Cerebellar cortex (tissue), 1 donor: ENCODE results near the gene ADGRA1.
"Not testable (repeated sequence)": the region's sequence is repeated elsewhere in the genome, so short reads cannot be mapped to it uniquely, and the experiment has no call there.

Experiments used
- DNase-seq: peaks from one replicate; pipeline ENCODE4 v3.0.0-alpha.2; 2015; ENCODE audit warnings: low spot score

ADGRA1 gene

DNA sequence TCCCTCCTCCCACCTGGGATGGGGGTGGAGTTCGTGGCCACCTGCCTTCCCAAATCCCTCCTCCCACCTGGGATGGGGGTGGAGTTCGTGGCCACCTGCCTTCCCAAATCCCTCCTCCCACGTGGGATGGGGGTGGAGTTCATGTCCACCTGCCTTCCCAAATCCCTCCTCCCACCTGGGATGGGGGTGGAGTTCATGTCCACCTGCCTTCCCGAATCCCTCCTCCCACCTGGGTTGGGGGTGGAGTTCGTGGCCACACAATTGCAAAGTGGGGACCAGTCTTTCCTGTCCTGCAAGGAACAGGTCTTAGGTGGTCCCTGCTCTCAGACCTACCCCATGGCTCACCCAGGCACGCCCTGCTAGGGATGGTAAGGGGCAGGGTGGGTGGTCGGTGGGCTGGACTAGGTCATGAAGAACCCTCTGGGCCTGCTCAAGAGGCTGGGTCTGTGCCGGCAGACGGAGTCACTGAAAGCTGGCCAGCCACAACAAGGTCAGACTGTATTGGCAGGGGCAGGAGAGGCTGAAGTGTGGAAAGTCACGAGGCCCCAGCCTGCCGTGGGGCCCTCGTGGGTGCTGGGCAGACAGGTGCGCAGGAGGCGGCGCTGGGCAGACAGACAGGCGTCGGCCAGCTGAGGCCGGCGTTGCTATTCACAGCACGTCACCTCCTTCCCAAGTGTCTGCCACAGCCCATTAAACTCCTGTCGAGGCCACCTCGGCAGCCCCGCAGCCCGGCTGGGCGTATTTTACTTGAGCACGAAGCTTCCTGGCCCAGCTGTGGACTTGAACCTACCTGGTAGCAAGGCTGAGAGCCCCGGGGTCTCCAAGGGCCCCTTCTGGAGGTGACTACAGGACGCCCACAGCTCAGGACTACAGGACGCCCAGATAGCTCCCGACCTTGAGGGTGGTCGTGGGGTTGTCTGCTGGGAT, 76.4 kb downstream of the ADGRA1 start:
- DNase-seq = no peak

DNA sequence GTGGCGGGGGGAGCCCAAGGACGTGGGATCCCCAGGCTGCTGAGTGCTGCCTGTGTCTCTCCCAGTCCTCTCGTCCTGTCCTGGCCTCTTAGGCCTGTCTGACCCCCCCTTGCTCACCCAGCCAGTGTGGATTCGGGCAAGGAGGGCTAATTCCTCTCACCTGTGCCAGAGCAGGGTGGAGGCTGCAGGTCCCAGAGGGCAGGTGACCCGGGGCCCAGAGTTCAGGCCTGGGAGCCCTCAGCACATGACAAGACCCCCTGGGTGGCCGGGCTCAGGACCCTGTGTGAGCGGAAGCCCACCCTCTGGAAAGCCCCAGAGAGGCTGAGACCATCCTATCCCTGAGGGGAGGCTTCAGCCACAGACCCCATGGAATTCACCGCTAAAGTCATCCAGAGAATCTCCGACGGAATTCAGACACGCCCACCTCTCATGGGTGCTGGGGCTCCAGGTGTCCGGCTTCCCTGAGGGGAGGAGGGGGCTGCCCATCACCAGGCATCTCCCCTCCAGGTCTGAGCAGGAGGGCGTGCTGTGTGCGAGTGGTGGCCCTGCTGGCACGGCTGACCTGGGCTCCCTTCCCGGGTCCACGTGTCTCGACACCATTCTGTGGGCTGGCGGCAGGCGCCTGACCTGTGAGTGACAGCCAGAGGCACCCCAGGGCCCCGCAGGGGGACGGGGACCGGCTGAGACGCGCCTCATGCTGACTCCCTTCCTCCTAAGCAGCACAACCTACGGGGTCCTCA, 77.3 kb downstream of the ADGRA1 start:
- DNase-seq = no peak

DNA sequence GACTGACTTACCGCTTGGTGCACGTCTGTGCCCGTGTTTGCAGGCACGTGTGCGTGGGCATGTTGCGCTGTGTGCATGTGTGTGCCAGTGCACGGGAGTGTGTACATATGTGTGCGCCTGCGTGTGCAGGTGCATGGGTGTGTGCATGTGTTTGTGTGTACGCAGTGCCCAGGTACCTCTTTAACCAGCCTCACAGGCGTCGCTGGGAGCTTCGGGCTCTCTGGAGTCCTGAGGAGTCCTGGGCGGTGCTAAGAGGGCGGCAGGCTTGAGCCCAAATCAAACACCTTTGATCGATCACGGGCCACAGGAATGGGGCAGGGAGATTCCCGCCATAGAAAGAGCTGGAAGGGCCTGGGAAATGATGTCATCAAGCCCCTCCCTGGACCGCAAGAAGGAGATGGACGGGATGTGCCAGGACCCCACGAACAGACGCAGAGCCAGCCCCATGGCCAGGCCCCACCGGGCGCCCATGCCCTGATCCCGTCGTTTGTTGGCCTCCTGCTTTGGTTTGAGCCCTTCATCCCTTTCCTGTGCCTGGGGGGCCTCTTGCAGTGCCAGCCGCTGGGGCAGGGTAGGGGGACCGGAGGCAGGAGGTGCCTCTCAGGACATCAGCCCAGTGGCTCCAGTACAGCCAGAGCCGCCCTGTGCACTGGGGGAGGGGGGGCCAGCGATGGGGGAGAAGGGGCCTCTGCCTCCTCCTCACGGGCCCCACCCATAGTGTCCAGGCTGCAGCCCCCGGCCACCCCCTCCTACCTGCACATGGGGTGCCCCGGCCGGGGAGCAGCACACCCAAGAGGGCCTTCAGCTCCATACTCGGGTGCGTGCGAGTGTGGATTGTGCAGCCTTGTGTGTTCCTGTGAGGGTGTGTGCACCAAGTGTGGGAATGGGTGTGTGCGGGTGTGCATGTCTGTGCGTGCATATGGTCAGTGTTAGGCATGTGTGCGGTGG, 78.1 kb downstream of the ADGRA1 start:
- DNase-seq = no peak

DNA sequence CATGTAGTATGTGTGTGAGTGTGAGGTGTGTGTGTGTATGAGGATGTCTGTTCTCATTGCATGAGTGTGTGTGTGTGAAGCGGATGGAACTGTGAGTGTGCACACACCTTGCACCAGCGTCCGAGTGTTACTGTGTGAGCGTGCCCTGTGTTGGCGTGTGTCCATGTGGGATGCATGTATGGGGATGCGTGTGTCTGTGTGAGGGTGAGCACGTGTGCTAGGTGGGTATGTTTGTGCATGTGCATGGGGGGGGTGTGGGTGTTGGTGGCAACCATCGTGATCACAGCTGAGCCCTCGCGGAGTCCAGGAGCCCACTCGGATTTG, 78.7 kb downstream of the ADGRA1 start:
- no peak for DNase-seq

DNA sequence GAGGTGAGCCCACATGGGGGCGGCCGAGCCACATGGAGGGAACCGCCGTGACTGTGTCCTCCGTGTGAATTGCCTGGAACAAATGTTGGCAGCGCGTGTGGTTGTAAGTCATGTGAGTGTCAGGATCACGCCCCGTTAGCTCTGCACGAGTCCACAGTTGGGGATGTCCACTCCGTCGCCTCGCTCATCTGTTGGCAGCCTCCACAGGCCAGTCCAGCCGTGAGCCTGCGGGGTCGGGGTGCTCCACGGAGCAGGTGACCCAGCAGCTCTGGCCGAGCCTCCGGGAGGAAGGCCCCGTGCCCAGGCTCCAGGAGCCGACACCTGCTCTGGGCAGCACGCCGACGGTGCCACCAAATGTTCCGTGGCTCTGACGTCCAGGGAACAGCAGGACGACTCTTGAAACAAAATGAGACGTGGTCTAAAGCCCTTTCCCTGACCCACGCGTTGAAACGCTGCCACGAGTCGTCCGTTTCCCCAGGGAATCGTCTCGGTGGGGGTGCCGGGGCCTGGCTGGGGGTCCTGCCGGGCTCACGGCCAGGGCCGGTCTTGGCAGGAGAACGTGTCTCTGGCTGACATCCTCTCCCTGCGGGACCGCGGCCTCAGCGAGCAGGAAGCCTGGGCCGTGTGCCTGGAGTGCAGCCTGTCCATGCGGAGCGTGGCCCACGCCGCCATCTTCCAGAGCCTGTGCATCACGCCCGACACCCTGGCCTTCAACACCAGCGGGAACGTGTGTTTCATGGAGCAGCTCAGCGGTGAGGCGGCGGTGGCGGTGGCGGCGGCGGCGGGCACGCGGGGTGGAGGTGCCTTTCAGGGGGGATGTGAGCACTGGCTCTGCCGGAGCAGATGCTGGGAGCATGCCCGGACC, 79.3 kb downstream of the ADGRA1 start:
- DNase-seq = peak; percentile 87

DNA sequence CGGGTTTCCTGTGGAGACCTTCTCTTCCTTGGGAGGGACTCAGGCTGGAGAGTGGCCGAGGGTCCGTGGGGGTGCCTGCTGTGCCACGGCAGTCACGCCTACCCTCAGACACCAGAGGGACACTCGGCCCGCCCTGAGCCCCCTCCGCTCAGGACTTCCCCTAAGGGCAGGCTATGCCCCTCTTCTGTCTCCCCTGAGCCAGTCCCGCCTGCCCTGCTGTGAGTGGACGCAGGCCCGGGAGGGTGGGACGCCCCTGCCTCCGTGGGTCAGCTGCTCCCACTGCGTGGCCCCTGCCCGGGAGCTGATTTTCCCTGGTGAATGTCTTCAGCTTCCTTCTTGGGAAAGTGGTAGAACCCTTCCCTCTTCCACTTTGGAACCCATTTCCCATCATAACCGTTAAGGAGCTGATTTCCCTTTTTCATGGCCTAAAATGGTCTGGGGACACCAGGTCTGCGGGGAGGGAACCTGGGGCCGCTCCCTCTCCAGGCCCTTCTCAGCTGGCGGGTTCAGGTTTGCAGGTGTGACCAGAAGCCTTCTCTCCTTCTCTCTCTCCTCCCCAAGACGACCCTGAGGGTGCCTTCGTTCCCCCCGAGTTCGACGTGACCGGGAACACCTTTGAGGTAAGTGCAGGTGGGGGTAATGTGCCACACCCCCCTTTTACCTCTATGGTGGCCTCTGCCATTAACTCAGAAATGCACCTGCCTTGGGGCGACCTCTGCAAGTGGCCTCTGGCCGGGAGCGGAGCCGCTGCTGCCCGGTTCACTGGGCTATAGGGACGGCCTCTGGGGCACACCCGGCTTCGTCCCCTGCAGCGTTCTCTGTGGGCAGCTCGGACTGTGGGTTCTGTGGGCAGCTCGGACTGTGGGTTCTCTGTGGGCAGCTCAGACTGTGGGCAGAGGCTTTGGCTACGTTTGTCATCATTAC, 80.2 kb downstream of the ADGRA1 start:
- no peak for DNase-seq

DNA sequence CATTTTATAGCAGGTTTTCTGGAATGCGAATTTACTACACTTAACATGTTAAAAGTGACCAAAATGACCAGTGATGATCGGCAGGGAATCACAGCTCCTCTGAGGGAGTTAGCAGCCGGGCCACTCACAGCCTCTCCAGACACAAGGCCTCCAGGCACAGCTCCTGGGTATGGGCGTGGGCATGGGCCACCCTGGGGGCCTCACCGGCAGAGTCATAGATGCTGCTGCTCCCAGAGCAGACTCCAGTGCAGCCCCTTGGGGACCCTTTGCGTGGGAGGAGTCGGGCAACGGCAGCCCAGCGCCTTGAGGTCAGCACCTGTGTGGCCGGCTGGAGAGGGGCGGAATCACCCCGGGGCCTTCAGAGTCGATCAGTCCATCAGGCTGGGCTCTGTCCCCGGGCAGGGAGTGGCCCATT, 80.9 kb downstream of the ADGRA1 start:
- DNase-seq = no peak

DNA sequence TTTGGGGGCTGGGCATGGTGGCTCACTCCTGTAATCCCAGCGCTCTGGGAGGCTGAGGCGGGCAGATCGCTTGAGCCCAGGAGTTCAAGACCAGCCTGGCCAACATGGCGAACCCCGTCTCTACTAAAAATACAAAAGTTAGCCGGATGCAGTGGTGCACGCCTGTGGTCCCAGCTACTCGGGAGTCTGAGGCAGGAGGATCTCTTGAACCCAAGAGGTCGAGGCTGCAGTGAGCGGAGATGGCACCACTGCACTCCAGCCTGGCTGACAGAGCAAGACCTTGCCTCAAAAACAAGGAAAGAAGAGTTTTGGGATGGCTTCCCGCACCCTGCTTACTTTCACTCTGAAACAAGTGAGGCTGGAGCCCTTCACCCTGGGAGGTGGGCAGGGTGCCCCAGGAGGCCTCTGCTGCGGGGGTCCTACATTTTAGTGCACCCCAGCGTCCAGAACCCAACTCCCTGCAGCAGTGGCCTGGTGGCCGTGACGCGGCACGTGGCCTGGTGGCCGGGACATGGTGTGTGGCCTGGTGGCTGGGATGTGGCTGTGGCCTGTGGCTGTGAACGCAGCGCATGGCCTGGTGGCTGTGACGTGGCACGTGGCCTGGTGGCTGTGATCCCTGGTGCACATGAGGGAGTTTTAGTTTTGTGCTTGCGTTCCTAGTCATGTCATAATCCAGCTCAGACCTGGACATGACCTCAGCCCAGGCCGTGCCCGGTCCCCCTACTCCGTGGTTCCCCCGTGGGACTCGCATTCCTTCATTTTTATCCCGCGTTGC, 81.6 kb downstream of the ADGRA1 start:
- DNase-seq = no peak

DNA sequence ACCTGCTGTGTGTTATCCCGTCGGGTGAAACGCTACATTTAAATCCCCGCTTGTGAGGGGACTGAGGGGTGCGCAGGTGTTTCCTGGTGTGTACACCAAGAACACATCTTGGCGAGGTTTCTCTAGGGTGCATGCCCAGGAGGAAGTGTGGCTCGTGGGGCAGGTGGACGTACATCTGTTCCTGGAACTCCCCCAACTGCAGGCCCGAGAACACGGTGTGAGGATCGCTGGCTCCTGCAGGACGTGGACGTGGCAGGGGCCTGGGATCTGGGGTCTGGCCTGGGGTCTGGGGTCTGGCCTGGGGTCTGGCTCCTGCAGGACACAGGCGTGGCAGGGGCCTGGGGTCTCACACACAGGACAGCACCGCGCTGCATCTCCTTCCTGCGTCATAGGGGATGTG, 82.4 kb downstream of the ADGRA1 start:
- DNase-seq = peak; percentile 61

DNA sequence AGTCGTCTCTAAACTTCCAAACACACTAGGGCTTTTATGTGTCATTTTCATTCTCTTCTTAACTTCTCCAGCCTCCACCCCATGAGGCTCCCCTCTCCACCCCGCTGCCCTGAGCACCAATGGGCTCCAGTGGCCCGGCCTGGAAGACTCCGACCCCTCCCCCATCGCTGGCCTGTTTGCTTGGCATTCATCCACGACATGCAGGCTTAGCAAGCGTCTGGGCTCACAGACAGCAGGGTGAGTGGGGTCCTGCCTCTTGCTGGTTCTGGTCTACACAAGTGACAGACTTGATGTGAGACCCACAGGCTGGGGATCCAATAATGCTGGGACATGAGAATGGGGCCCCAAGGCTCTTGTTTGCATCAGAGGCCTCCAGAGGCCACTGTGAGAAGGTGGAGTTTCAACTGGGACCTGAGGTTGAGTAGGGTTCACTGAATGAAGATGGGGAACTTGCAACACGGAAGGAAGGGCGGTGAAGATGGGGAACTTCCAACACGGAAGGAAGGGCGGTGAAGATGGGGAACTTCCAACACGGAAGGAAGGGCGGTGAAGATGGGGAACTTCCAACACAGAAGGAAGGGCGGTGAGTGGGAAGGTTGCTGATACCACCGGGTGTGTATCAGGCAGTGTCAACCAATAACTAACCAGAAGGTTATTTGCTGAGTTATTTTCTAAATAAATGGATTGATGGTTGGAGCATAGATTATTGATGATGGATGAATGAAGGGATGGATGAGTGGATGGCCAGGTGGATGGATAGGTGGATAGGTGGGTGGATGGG, 86.3 kb downstream of the ADGRA1 start:
- DNase-seq = no peak

DNA sequence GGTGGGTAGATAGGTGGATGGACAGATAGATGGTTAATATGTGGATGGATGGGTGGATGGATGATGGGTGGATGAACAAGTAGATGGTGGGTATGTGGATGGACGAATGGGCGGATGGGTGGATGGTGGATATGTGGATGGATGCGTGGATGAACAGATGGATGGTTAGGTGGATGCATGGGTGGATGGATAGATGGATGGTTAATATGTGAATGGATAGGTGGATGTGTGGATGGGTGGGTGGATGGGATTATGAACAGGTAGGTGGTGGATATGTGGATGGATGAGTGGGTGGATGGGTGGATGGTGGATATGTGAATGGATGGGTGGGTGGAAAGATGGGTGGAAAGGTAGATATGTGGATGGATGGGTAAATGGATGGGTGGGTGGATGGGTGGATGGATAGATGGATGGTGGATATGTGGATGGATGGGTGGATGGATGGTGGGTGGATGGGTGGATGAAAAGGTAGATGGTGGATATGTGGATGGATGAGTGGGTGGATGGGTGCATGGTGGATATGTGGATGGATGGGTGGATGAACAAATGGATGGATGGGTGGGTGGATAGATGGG, 87.1 kb downstream of the ADGRA1 start:
- DNase-seq = no peak

DNA sequence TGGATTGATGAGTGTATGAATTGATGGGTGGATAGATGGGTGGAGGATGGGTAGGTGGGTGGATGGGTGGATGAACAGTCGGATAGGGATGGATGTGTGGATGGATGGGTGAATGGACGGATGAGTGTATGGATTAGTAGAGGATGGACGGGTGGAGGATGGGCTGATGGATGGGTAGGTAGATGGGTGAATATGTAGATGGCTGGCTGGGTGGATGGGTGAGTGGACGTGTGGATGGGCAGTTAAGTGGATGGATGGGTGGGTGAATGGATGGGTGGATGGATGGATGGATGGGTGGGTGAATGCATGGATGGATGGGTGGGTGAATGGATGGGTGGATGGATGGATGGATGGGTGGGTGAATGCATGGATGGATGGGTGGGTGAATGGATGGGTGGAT, 87.9 kb downstream of the ADGRA1 start:
- not testable (repeated sequence) for DNase-seq

DNA sequence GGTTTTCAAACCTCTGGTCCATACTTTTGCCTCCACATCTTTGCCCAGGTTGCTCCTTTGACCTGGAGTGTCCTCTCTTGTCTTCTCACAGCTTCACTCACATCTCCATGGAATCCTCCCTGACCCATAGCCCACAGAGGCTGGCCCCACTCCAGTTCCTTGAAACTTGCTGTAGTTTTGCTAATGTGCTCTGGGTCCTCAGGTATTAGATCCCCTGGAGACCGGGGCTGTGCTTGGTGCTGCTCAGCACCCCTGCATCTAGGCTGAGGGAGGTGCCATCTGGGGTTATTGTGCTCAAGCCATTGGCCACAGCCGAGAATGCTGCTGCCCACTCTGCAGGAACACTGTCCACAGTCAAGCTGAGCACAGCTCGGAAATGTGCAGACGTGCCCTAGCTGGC, 88.8 kb downstream of the ADGRA1 start:
- DNase-seq = peak; percentile 35

DNA sequence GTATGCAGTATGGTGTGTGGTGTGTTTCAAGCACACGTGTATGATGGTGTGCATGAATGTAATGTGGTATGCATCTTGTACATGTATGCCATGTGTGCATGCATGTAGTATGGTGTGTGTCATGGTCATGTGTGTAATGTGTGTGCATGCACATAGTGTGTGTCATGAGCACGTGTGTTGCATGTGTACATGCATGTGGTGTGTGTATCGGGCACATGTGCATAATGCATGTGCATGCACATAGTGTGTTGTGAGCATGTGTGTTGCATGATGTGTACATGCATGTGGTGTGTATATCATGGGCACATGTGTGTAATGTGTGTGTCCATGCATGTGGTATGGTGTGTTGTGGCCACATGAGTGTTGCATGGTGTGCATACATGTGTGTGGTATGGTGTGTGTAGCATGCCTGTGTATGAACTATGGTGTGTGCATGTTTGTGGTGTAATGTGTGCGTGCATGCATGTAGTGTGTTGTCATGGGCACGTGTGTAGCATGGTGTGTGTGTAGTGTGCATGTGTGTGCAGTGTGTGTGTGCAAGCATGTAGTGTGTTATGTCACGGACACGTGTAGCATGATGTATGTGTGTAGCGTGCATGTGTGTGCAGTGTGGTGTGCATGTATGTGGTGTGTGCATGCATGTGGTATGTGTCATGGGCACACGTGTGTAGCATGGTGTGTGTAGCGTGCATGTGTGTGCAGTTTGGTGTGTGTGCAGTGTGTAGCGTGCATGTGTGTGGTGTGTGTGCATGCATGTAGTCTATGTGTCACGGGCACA, 89.8 kb downstream of the ADGRA1 start:
- no peak for DNase-seq

DNA sequence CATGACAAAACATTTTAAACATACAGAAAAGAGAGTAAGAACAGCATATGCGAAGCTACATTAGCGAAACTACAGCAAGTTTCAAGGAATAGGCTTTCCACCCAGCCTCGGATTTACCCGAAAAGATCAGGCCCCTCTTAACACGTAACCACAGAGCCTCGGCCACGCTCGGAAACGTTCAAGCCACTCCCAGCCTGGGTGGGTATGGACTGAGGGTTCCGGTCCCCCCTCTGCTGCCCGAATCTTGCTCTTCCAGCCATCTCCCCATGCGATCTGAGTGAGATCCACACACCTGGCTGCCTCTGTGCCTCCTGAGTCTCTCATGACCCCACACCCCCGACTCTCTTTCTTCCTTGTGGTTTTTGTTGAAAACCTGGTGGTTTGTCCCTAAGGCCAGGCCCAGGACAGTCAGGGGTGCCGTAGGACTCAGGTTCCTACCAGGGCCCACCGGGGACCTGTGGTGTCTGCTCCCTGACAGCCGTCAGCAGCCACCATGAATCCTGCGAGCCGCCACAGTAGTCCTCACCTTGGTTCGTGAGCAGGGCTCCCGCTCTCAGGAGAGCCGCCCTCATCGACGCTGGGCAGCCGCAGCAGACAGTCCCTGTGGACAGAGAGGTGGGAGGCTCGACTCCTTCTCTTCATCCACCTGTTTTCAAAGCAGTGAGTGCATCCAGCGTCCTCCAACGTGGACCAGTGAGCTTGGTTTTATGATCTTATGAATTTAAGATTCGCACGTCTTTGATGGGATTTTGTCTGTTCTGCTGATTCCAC, 90.8 kb downstream of the ADGRA1 start:
- no peak for DNase-seq

DNA sequence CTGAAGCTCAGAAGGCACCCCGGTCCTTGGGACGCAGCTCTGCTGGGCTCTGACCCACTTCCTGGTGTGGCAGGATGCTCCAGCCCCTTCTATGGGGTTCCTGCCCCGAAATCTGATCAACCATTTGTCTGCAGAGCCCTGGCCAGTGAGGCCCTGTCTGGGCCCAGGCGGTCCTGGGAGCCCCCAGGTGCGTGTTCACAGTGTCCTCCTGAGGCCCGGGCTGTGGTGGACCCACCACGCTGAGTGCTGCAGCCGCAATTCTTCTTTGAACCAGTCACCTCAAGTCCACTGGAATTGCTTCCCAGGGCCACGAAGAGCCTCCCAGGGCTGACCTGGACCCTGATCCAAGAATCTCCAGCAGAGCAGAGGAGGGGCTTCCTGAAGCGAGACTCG, 91.4 kb downstream of the ADGRA1 start:
- no peak for DNase-seq

DNA sequence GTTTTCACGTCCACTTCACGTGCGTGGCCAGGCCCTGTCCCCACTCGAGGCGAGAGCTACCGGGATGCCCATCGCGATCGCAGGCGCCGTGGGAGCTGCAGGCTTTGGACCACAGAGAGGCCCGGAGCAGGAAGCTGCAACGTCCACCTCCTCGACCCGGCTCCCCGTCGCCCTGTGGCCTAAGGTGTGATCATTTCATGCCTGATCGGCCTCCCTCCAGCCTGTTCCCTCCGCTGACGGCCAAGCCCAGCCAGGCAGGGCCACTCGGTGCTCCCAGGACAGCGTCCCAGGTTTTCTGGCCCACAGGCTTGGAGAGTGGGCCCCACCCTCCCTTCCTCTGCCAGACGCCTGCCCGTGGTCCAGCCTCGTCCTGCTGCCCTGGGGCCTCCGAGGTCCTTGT, 91.9 kb downstream of the ADGRA1 start:
- no peak for DNase-seq
